HCT116 (cell line): ENCODE data around the gene IFT57. TPM values are rescaled to one million over a fixed set of nuclear protein-coding genes. Genes with fewer than 3 reads are reported as not detected.

Source experiments
- ATAC-seq: fragments of 200-7000 bp; cut with Tn5 transposase; 2 replicates; pipeline ENCODE4 v1.9.1; 2020; ENCODE audit warnings: mild to moderate bottlenecking, moderate library complexity
- BruUV-seq: library from RNA; stranded (reverse); fragments of 400-500 nt; replicated peaks from 2 replicates; lab custom pipeline; 2021; lab: Mats Ljungman, UMichigan
- CTCF ChIA-PET: fragments of 300-600 bp; sonication (Branson Sonifier 250); formaldehyde crosslinking; loops from one replicate; lab custom pipeline; 2021; ENCODE audit warnings: antibody characterized with exemption; lab: Charles Lee
- POLR2A ChIA-PET: fragments of 300-600, 350-600 bp; sonication (Branson Sonifier 250); formaldehyde crosslinking; loops from one replicate; lab custom pipeline; 2021; ENCODE audit warnings: antibody characterized with exemption; lab: Charles Lee
- RAD21 ChIA-PET, 2 experiments: fragments of 300-600 bp; sonication (Branson Sonifier 250); formaldehyde crosslinking; loops; one replicate each; lab custom pipeline; 2023; ENCODE audit warnings: low total read pairs in 2 of 2; ENCODE audit not compliant: uncharacterized antibody in 2 of 2, unreplicated experiment in 2 of 2, low non-redundant PET in 1 of 2; lab: Charles Lee
- DNase-seq: peaks from one replicate; pipeline ENCODE4 v3.0.0-alpha.2; 2010; ENCODE audit warnings: low read depth, low spot score
- H2AFZ ChIP-seq: fragments of 200-600 bp; shearing (Covaris generic), sonication (generic); 2 replicates; pipeline ENCODE4 v1.6.1; 2017; ENCODE audit warnings: low read depth, mixed run types, mixed read lengths, antibody characterized with exemption, low read length; ENCODE audit not compliant: poor library complexity, severe bottlenecking
- H3K27ac ChIP-seq: 2 replicates; pipeline ENCODE4 v1.5.1; 2012; ENCODE audit warnings: low read depth, low read length
- H3K27me3 ChIP-seq: fragments of 200-600 bp; sonication (generic); 2 replicates; pipeline ENCODE4 v1.6.1; 2016; ENCODE audit warnings: mixed run types, low read length, mixed read lengths; ENCODE audit not compliant: insufficient read depth
- H3K36me3 ChIP-seq, 2 experiments: fragments of 200-500 bp in 1 of 2; fragments of 200-600 bp in 1 of 2; sonication (Bioruptor generic) in 1 of 2; sonication (generic) in 1 of 2; 2 replicates each; pipeline versions ENCODE4 v1.5.1 to v1.6.1; 2014 to 2016; ENCODE audit warnings: low read length in 2 of 2, inconsistent platforms in 1 of 2, mixed read lengths in 1 of 2, mixed run types in 1 of 2; ENCODE audit not compliant: insufficient read depth in 2 of 2, control insufficient read depth in 1 of 2
- H3K4me1 ChIP-seq, 2 experiments: fragments of 200-600 bp in 1 of 2; sonication (generic) in 1 of 2; 2 replicates each; pipeline versions ENCODE4 v1.5.1 to v1.6.1; 2012 to 2017; ENCODE audit warnings: low read length in 2 of 2, inconsistent platforms in 1 of 2, mild to moderate bottlenecking in 1 of 2, mixed read lengths in 1 of 2, mixed run types in 1 of 2, moderate library complexity in 1 of 2; ENCODE audit not compliant: insufficient read depth in 2 of 2, control insufficient read depth in 1 of 2
- H3K4me2 ChIP-seq: fragments of 200-600 bp; sonication (generic); 2 replicates; pipeline ENCODE4 v1.6.1; 2017; ENCODE audit warnings: mixed run types, low read length, mixed read lengths
- H3K4me3 ChIP-seq, 2 experiments: fragments of 200-600 bp in 1 of 2; sonication (generic) in 1 of 2; replicated peaks in 1 of 2; 2 replicates each; pipeline ENCODE4 v1.5.1; 2011 to 2016; ENCODE audit warnings: low read length in 2 of 2, control low read depth in 1 of 2, low read depth in 1 of 2, mild to moderate bottlenecking in 1 of 2, mixed read lengths in 1 of 2, mixed run types in 1 of 2
- H3K79me2 ChIP-seq: fragments of 200-600 bp; sonication (generic); 2 replicates; pipeline ENCODE4 v1.6.1; 2017; ENCODE audit warnings: mild to moderate bottlenecking, mixed run types, low read length, moderate library complexity, mixed read lengths; ENCODE audit not compliant: insufficient read depth
- H3K9ac ChIP-seq: fragments of 200-600 bp; sonication (generic); 2 replicates; pipeline ENCODE4 v1.6.1; 2016; ENCODE audit warnings: low read length, mixed read lengths
- H3K9me2 ChIP-seq: fragments of 200-600 bp; sonication (generic), shearing (Covaris generic); 2 replicates; pipeline ENCODE4 v1.6.1; 2017; ENCODE audit warnings: mixed run types, mild to moderate bottlenecking, moderate library complexity; ENCODE audit not compliant: insufficient read depth
- H3K9me3 ChIP-seq, 2 experiments: fragments of 200-500 bp in 1 of 2; fragments of 200-600 bp in 1 of 2; sonication (Bioruptor generic) in 1 of 2; sonication (generic) in 1 of 2; 2 replicates each; pipeline ENCODE4 v1.6.1; 2014 to 2017; ENCODE audit warnings: low read length in 2 of 2, mixed read lengths in 2 of 2, inconsistent platforms in 1 of 2, low read depth in 1 of 2, mild to moderate bottlenecking in 1 of 2, mixed run types in 1 of 2, moderate library complexity in 1 of 2; ENCODE audit not compliant: control insufficient read depth in 1 of 2, insufficient read depth in 1 of 2
- H4K20me1 ChIP-seq: fragments of 200-600 bp; sonication (generic), shearing (Covaris generic); 2 replicates; pipeline ENCODE4 v1.6.1; 2017; ENCODE audit warnings: mixed run types, mild to moderate bottlenecking, moderate library complexity; ENCODE audit not compliant: insufficient read depth
- CBX3 ChIP-seq: IDR thresholded peaks from 2 replicates; pipeline ENCODE4 v1.6.1; 2012; ENCODE audit warnings: low read depth
- CEBPB ChIP-seq: IDR thresholded peaks from 2 replicates; pipeline ENCODE4 v1.6.1; 2012; ENCODE audit warnings: low read depth
- EGR1 ChIP-seq: IDR thresholded peaks from 2 replicates; pipeline ENCODE4 v1.6.1; 2012; ENCODE audit warnings: low read depth
- ELF1 ChIP-seq: IDR thresholded peaks from 2 replicates; pipeline ENCODE4 v1.6.1; 2012; ENCODE audit warnings: low read depth, borderline replicate concordance
- EZH2phosphoT487 ChIP-seq: fragments of 200-600 bp; IDR thresholded peaks from 2 replicates; pipeline ENCODE4 v1.6.1; 2018; ENCODE audit warnings: antibody characterized with exemption, borderline replicate concordance
- FOSL1 ChIP-seq: IDR thresholded peaks from 2 replicates; pipeline ENCODE4 v1.6.1; 2012; ENCODE audit warnings: low read depth
- MAX ChIP-seq: IDR thresholded peaks from 2 replicates; pipeline ENCODE4 v1.6.1; 2012
- POLR2A ChIP-seq: IDR thresholded peaks from 2 replicates; pipeline ENCODE4 v1.7.0; 2011; ENCODE audit warnings: borderline replicate concordance; ENCODE audit not compliant: insufficient read depth, insufficient read length; ENCODE audit errors: extremely low read depth
- SIN3A ChIP-seq: IDR thresholded peaks from 2 replicates; pipeline ENCODE4 v1.6.1; 2012; ENCODE audit warnings: low read depth
- YY1 ChIP-seq: IDR thresholded peaks from 2 replicates; pipeline ENCODE4 v1.6.1; 2011; ENCODE audit warnings: low read length, low read depth, moderate library complexity, mild to moderate bottlenecking; ENCODE audit not compliant: insufficient replicate concordance; ENCODE audit errors: extremely low read depth
- ZBTB33 ChIP-seq: IDR thresholded peaks from 2 replicates; pipeline ENCODE4 v1.6.1; 2011; ENCODE audit warnings: mild to moderate bottlenecking, low read length, moderate library complexity; ENCODE audit not compliant: insufficient replicate concordance; ENCODE audit errors: extremely low read depth
- intact Hi-C: fragments of 100-400 bp; cut with micrococcal nuclease; formaldehyde crosslinking; loops from 2 replicates; pipeline ENCODE4 v1.10.0; 2022
- total RNA-seq: library from RNA; stranded (reverse); gene quantifications from one replicate; pipeline ENCODE4 v1.2.1, GENCODE V29; 2021; ENCODE audit not compliant: unreplicated experiment
- TF ChIP-seq, protein P1 (sequence below), 3 experiments: fragments of 200-600 bp in 1 of 3; sonication (generic) in 1 of 3; IDR thresholded peaks in 2 of 3; conservative IDR thresholded peaks in 1 of 3; 2 replicates each; pipeline ENCODE4 v1.5.1; 2012 to 2017; ENCODE audit warnings: low read depth in 2 of 3, low read length in 2 of 3, antibody characterized with exemption in 1 of 3, borderline replicate concordance in 1 of 3, control low read depth in 1 of 3, mild to moderate bottlenecking in 1 of 3, mixed read lengths in 1 of 3, mixed run types in 1 of 3, moderate library complexity in 1 of 3; ENCODE audit not compliant: insufficient read depth in 1 of 3

IFT57 gene
- total RNA-seq, 1 experiment from 2014 or later, result 38.4 TPM

DNA sequence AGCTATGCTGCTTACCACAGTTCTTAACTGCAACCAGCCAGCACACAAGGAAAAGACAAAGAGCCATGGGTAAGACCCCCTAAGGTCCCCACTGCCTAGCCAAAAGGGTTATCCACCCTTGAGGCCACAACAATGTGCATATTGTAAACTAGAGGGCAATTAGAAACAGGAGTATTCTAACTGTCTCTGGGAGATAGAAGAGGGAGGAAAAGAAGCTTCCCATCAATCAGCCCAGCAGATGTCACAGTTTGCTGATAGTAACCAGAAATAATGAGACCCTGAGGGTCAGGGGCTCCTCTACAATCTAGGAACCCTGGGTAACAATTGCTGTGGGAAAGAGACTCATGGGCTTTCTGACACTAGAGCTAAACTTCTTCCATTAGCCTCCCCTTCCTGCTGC is 20.6 kb upstream of the IFT57 start:
- TF ChIP-seq EGR1 (no peak), MAX (no peak), CEBPB (no peak), ELF1 (no peak), ZBTB33 (no peak), CBX3 (no peak), YY1 (no peak), FOSL1 (no peak), EZH2phosphoT487 (no peak), SIN3A (no peak), POLR2A (no peak)
- TF ChIP-seq, protein P1, sequence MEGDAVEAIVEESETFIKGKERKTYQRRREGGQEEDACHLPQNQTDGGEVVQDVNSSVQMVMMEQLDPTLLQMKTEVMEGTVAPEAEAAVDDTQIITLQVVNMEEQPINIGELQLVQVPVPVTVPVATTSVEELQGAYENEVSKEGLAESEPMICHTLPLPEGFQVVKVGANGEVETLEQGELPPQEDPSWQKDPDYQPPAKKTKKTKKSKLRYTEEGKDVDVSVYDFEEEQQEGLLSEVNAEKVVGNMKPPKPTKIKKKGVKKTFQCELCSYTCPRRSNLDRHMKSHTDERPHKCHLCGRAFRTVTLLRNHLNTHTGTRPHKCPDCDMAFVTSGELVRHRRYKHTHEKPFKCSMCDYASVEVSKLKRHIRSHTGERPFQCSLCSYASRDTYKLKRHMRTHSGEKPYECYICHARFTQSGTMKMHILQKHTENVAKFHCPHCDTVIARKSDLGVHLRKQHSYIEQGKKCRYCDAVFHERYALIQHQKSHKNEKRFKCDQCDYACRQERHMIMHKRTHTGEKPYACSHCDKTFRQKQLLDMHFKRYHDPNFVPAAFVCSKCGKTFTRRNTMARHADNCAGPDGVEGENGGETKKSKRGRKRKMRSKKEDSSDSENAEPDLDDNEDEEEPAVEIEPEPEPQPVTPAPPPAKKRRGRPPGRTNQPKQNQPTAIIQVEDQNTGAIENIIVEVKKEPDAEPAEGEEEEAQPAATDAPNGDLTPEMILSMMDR (IDR thresholded peaks at IDR 0.05 in 2 of 3, conservative IDR thresholded peaks at IDR 0.05 in 1 of 3; ENCODE audit: borderline replicate concordance in 1 of 3, insufficient read depth in 1 of 3, low read depth in 2 of 3, low read length in 2 of 3), result no peak
- TF ChIP-seq, all 23 proteins: peak for 0
- Histone ChIP-seq H3K9me3 (no peaks in the 10 kb centered on the region), H3K9me2 (no peaks in the 10 kb centered on the region; the same call in 1 of the 2 replicates), H3K36me3 (no peaks in the 10 kb centered on the region), H3K79me2 (no peaks in the 10 kb centered on the region), H3K27ac (no peak overlapping the region), H2AFZ (no peak overlapping the region), H3K4me1 (no peaks in the 10 kb centered on the region), H3K4me3 (no peak overlapping the region), H3K4me2 (no peak overlapping the region), H3K27me3 (no peaks in the 10 kb centered on the region), H4K20me1 (no peaks in the 10 kb centered on the region), H3K9ac (no peak overlapping the region)
- CTCF ChIA-PET, result no interaction called here
- intact Hi-C loops, result no loop called here
- DNase-seq (no peak), ATAC-seq (no peak)
- no TSS peak for BruUV-seq
- RAD21 ChIA-PET, result no interaction called here
- POLR2A ChIA-PET, result no interaction called here
